Loucy (cell line): ENCODE results near the gene TMEM63A.

Experiments used
- H2AFZ ChIP-seq: fragments of 200-600 bp; sonication (generic); 2 replicates; pipeline ENCODE4 v1.6.0; 2016; ENCODE audit warnings: antibody characterized with exemption, mild to moderate bottlenecking, low read length, moderate library complexity
- H3F3A ChIP-seq: fragments of 200-600 bp; 2 replicates; pipeline ENCODE4 v1.6.0; 2016; ENCODE audit warnings: antibody characterized with exemption, low read depth, mild to moderate bottlenecking
- H3K27me3 ChIP-seq: fragments of 200-600 bp; sonication (generic); 2 replicates; pipeline ENCODE4 v1.6.1; 2014; ENCODE audit warnings: low read length, mild to moderate bottlenecking; ENCODE audit not compliant: insufficient read depth, poor library complexity, severe bottlenecking
- H3K36me3 ChIP-seq: fragments of 200-600 bp; sonication (generic); 2 replicates; pipeline ENCODE4 v1.6.1; 2016; ENCODE audit warnings: low read length; ENCODE audit not compliant: insufficient read depth
- H3K4me1 ChIP-seq: fragments of 200-600 bp; sonication (generic); 2 replicates; pipeline ENCODE4 v1.5.1; 2014; ENCODE audit warnings: low read length, mild to moderate bottlenecking; ENCODE audit not compliant: insufficient read depth, poor library complexity, severe bottlenecking
- H3K4me2 ChIP-seq: fragments of 200-600 bp; sonication (generic); 2 replicates; pipeline ENCODE4 v1.6.0; 2014; ENCODE audit warnings: antibody characterized with exemption, low read length, low read depth, mild to moderate bottlenecking; ENCODE audit not compliant: poor library complexity, severe bottlenecking
- H3K4me3 ChIP-seq: fragments of 200-600 bp; sonication (generic); 2 replicates; pipeline ENCODE4 v1.5.1; 2014; ENCODE audit warnings: low read length, mild to moderate bottlenecking, mixed read lengths; ENCODE audit not compliant: poor library complexity, severe bottlenecking
- H3K79me2 ChIP-seq: fragments of 200-600 bp; sonication (generic); 2 replicates; pipeline ENCODE4 v1.6.1; 2014; ENCODE audit warnings: low read length; ENCODE audit not compliant: insufficient read depth
- H3K9ac ChIP-seq: fragments of 200-600 bp; sonication (generic); 2 replicates; pipeline ENCODE4 v1.6.0; 2014; ENCODE audit warnings: mild to moderate bottlenecking, low read depth, low read length, moderate library complexity; ENCODE audit not compliant: poor library complexity, severe bottlenecking
- H3K9me2 ChIP-seq: fragments of 200-600 bp; sonication (generic); replicated peaks from 2 replicates; pipeline ENCODE4 v1.6.1; 2016; ENCODE audit warnings: low read depth, low read length, mixed read lengths
- H3K9me3 ChIP-seq: fragments of 200-600 bp; sonication (generic); 2 replicates; pipeline ENCODE4 v1.6.1; 2014; ENCODE audit warnings: mild to moderate bottlenecking, antibody characterized with exemption, low read length, low read depth; ENCODE audit not compliant: insufficient read depth
- H4K20me1 ChIP-seq: fragments of 200-600 bp; sonication (generic); 2 replicates; pipeline ENCODE4 v1.6.0; 2014; ENCODE audit warnings: antibody characterized with exemption, low read length, mild to moderate bottlenecking; ENCODE audit not compliant: insufficient read depth, poor library complexity, severe bottlenecking
- EZH2phosphoT487 ChIP-seq: fragments of 200-600 bp; IDR thresholded peaks from 2 replicates; pipeline ENCODE4 v1.6.1; 2018; ENCODE audit warnings: antibody characterized with exemption, mild to moderate bottlenecking, moderate library complexity, borderline replicate concordance
- TF ChIP-seq, protein P1 (sequence below): fragments of 200-600 bp; sonication (generic); conservative IDR thresholded peaks from 2 replicates; pipeline ENCODE4 v1.5.1; 2014; ENCODE audit warnings: mild to moderate bottlenecking, antibody characterized with exemption, low read length

The TMEM63A gene

DNA sequence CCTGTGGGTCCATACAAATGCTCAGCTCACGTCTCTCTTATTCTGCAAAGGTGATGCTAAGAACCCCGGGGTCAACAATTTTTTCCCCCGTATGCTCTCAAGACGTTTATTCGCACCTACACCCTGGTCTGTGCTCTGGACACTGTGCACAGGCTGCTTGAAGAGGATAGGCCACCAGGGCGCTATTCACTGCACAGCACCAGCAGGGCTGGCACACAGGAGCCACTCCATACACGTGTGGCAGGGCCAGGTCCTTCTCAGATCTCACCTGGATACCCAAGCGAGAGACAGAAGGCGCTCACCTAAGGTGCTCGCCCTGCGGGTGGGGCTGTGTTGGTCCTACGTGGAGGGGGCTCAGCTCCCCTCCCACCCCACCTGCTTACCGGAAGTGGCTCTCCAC is 16.7 kb downstream of the TMEM63A start:
- Histone ChIP-seq H3K9me2 (no peaks in the 10 kb centered on the region), H3F3A (no peaks in the 10 kb centered on the region), H3K4me1 (peaks cover 14% of the 10 kb centered on the region), H3K4me3 (peak overlapping the region; percentile 50), H3K36me3 (peaks cover 27% of the 10 kb centered on the region; the same call in 1 of the 2 replicates), H3K9ac (peak overlapping the region; percentile 44), H3K79me2 (no peaks in the 10 kb centered on the region), H4K20me1 (no peaks in the 10 kb centered on the region), H3K4me2 (peak overlapping the region; percentile 65), H2AFZ (no peak overlapping the region), H3K27me3 (no peaks in the 10 kb centered on the region), H3K9me3 (no peaks in the 10 kb centered on the region)
- no peak for TF ChIP-seq EZH2phosphoT487
- TF ChIP-seq, protein P1, sequence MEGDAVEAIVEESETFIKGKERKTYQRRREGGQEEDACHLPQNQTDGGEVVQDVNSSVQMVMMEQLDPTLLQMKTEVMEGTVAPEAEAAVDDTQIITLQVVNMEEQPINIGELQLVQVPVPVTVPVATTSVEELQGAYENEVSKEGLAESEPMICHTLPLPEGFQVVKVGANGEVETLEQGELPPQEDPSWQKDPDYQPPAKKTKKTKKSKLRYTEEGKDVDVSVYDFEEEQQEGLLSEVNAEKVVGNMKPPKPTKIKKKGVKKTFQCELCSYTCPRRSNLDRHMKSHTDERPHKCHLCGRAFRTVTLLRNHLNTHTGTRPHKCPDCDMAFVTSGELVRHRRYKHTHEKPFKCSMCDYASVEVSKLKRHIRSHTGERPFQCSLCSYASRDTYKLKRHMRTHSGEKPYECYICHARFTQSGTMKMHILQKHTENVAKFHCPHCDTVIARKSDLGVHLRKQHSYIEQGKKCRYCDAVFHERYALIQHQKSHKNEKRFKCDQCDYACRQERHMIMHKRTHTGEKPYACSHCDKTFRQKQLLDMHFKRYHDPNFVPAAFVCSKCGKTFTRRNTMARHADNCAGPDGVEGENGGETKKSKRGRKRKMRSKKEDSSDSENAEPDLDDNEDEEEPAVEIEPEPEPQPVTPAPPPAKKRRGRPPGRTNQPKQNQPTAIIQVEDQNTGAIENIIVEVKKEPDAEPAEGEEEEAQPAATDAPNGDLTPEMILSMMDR, result no peak

DNA sequence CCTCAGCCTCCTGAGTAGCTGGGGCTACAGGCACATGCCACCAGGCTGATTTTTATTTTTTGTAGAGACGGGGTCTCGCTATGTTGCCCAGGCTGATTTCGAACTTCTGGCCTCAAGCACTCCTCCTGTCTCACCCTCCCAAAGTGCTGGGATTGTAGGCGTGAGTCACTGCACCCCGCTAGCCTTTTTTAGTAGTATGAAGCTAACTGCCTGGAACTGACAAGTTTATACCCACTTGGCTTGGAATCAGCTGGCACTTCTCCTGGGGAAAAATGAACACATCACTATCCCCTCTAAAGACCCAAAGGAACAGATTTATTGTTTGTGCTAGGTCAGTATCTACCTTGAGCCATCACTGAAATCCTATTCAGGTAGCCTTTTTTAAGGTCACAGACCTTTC is 19.0 kb downstream of the TMEM63A start:
- Histone ChIP-seq H3K4me1 (peaks cover 14% of the 10 kb centered on the region), H4K20me1 (no peaks in the 10 kb centered on the region), H3K9ac (no peak overlapping the region), H3K4me3 (no peak overlapping the region), H3K9me3 (no peaks in the 10 kb centered on the region), H3F3A (no peaks in the 10 kb centered on the region), H3K36me3 (peaks cover 34% of the 10 kb centered on the region; the same call in 1 of the 2 replicates), H3K9me2 (no peaks in the 10 kb centered on the region), H3K4me2 (no peak overlapping the region), H2AFZ (no peak overlapping the region), H3K79me2 (no peaks in the 10 kb centered on the region), H3K27me3 (no peaks in the 10 kb centered on the region)
- TF ChIP-seq, protein P1, result no peak
- TF ChIP-seq EZH2phosphoT487, result no peak

- H3K36me3 ChIP-seq, result peaks cover 28% of the 10 kb centered on the region; the same call in 1 of the 2 replicates
- H3K9me3 ChIP-seq, result no peaks in the 10 kb centered on the region
- peaks cover 14% of the 10 kb centered on the region for H3K4me1 ChIP-seq
- no peaks in the 10 kb centered on the region for H3F3A ChIP-seq
- H3K9ac ChIP-seq, result no peak overlapping the region
- no peaks in the 10 kb centered on the region for H3K9me2 ChIP-seq
- no peaks in the 10 kb centered on the region for H4K20me1 ChIP-seq
- H3K4me3 ChIP-seq, result no peak overlapping the region
- no peak overlapping the region for H2AFZ ChIP-seq
- H3K27me3 ChIP-seq, result no peaks in the 10 kb centered on the region
- no peak overlapping the region for H3K4me2 ChIP-seq
- TF ChIP-seq, protein P1, result no peak
- no peak for TF ChIP-seq EZH2phosphoT487
- H3K79me2 ChIP-seq, result no peaks in the 10 kb centered on the region
These were observed 19.6 kb downstream of the TMEM63A start for GRCh38 chr1:225862581-225862950.
